Stimulated activated naive CD8-positive, alpha-beta T cell treated with anti-CD3 and anti-CD28 coated beads, Interleukin-15, amount 100 ng/mL, for 72 hours (primary cell): Measurements from ENCODE around the gene CHRM5.
"Not testable (repeated sequence)": the region's sequence is repeated elsewhere in the genome, so short reads cannot be mapped to it uniquely, and the experiment has no call there.

Source experiments
- ATAC-seq: fragments of 150-1000 bp; cut with Tn5 transposase; 2 replicates; pipeline ENCODE4 v1.10.0; 2021; ENCODE audit warnings: mild to moderate bottlenecking, moderate library complexity
- DNase-seq, 2 donors: peaks; one replicate each; pipeline ENCODE4 v3.0.0; 2021 to 2022
- H3K27ac Mint-ChIP-seq, 2 donors: one replicate each; pipeline ENCODE4 v1.8.0; 2022; ENCODE audit warnings: mild to moderate bottlenecking in 2 of 2, mixed read lengths in 2 of 2, moderate library complexity in 2 of 2
- H3K27me3 Mint-ChIP-seq: one replicate; pipeline ENCODE4 v1.8.0; 2022; ENCODE audit warnings: mixed read lengths
- H3K4me1 Mint-ChIP-seq: one replicate; pipeline ENCODE4 v1.8.0; 2022; ENCODE audit warnings: mild to moderate bottlenecking, mixed read lengths
- H3K4me3 Mint-ChIP-seq, 2 donors: one replicate each; pipeline ENCODE4 v1.8.0; 2022; ENCODE audit warnings: mild to moderate bottlenecking in 2 of 2, mixed read lengths in 2 of 2, moderate library complexity in 1 of 2
- H3K9me3 Mint-ChIP-seq, 2 donors: one replicate each; pipeline ENCODE4 v1.8.0; 2022; ENCODE audit warnings: mixed read lengths in 2 of 2

CHRM5 gene

DNA sequence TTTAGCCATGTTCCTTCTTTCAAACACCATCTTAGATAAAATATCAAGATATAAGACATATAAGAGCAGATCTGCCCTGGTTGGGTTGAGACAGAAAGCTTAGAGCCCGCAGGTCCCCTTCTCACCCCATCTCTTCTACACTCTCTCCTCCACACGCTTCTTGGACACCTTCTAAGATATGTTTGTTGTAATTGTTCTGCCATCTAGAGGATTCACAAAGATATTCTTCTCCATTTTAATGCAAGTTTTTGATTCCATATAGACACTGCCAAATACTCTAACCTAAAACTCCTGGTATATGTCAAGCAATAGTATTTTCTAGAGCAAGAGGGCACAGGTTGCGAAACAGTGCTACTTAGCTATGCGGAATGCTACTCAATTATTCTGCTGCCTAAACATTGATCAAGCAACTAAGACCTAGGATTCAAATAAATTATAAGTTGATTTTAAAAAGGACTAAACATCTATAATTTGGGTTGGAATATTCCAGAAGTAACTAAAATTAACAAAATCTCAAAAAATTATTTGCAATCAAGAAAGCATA, 6.8 kb downstream of the CHRM5 start:
- no peak for DNase-seq
- Mint-ChIP-seq H3K9me3 (no peaks in the 10 kb centered on the region), H3K27me3 (no peaks in the 10 kb centered on the region), H3K4me3 (no peak overlapping the region), H3K27ac (no peak overlapping the region), H3K4me1 (no peaks in the 10 kb centered on the region)
- no peak for ATAC-seq

DNA sequence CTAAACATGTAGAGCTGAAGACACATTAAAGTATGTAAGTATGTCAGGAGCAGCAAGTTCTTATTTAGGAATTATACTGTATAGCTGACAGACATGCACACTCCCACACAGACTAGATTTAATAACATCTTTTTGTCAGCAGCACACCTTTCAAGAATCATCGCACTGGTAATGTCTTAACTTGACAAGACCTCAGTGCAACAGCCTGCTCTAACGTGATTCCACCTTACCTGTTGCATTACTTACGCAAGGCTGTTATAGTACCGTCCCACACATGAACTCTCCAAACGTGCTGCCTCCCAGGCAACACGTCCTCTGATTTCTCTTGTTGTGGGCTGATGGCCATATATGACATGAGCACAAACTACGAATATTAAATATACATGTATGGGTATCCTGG, 11.9 kb downstream of the CHRM5 start:
- Mint-ChIP-seq H3K27ac (no peak overlapping the region), H3K27me3 (no peaks in the 10 kb centered on the region), H3K4me1 (no peaks in the 10 kb centered on the region), H3K9me3 (no peaks in the 10 kb centered on the region), H3K4me3 (no peak overlapping the region)
- DNase-seq (no peak), ATAC-seq (no peak)

GRCh38 chr15:33982516-33982915, 14.2 kb downstream of the CHRM5 start:
- H3K4me3 Mint-ChIP-seq: no peak overlapping the region
- no peak for ATAC-seq
- DNase-seq: no peak
- H3K27ac Mint-ChIP-seq: no peak overlapping the region
- no peaks in the 10 kb centered on the region for H3K4me1 Mint-ChIP-seq
- H3K9me3 Mint-ChIP-seq: no peaks in the 10 kb centered on the region
- no peaks in the 10 kb centered on the region for H3K27me3 Mint-ChIP-seq

- no peak for ATAC-seq
Observed at GRCh38 chr15:33985287-33985686, 17.0 kb downstream of the CHRM5 start.

DNA sequence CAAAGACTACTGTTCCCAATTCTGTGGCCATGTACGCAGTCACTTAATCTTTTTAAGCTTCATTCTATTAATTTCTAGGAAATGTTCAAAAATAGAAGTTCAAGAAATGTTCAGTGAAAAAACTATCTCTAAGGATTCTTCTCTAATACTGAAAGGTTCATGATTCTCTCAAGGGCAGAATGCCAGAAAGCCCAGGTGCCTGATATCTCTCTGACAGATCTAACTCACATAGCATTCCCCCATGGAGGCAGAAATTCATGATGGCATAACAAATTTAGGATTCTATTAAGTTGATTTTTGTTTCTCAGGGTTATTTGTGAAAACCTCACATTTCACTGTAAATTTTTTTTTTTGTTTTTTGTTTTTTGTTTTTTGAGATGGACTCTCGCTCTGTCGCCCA, 17.5 kb downstream of the CHRM5 start:
- no peak overlapping the region for H3K4me3 Mint-ChIP-seq
- ATAC-seq: no peak
- H3K27me3 Mint-ChIP-seq: no peaks in the 10 kb centered on the region
- no peak for DNase-seq
- H3K9me3 Mint-ChIP-seq: no peaks in the 10 kb centered on the region
- peaks cover 6% of the 10 kb centered on the region for H3K4me1 Mint-ChIP-seq
- H3K27ac Mint-ChIP-seq: peak overlapping the region in 1 of 2 donors; percentile 13

More at GRCh38 chr15:33985287-33985686, 17.0 kb downstream of the CHRM5 start:
- Mint-ChIP-seq H3K4me3 (no peak overlapping the region), H3K9me3 (no peaks in the 10 kb centered on the region), H3K4me1 (peaks cover 6% of the 10 kb centered on the region), H3K27ac (no peak overlapping the region), H3K27me3 (no peaks in the 10 kb centered on the region)
- DNase-seq: no peak

GRCh38 chr15:33987444-33987843, 19.1 kb downstream of the CHRM5 start:
- Mint-ChIP-seq H3K9me3 (no peaks in the 10 kb centered on the region), H3K27me3 (no peaks in the 10 kb centered on the region), H3K4me1 (peaks cover 6% of the 10 kb centered on the region), H3K4me3 (no peak overlapping the region), H3K27ac (peak overlapping the region in 1 of 2 donors; percentile 2)
- no peak for ATAC-seq
- DNase-seq: no peak

DNA sequence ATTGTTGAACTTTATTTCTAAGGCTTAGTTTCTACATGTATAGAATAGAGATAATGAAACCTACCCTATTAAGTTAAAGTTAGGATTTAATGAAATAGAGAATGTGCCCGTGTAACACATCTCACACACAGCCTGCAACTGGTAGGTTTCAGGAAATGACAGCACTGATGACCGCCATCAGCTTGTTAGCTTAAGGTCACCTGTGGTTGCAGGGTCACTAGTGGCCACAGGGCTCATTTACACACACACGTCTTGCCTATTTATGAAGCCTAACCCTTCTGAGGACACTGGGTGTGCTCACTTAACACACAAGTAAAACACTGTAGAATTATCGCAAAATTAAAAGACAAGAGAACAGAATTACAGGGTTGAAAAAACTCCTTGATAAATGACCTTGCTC, 20.1 kb downstream of the CHRM5 start:
- Mint-ChIP-seq H3K9me3 (no peaks in the 10 kb centered on the region), H3K4me3 (no peak overlapping the region), H3K4me1 (peaks cover 6% of the 10 kb centered on the region), H3K27me3 (no peaks in the 10 kb centered on the region), H3K27ac (no peak overlapping the region)
- DNase-seq (no peak), ATAC-seq (no peak)

GRCh38 chr15:33994005-33994615, 25.8 kb downstream of the CHRM5 start:
- ATAC-seq (no peak), DNase-seq (no peak)
- H3K9me3 Mint-ChIP-seq: no peaks in the 10 kb centered on the region
- H3K27me3 Mint-ChIP-seq: no peaks in the 10 kb centered on the region
- H3K4me3 Mint-ChIP-seq: no peak overlapping the region
- H3K27ac Mint-ChIP-seq: no peak overlapping the region
- H3K4me1 Mint-ChIP-seq: peaks cover 6% of the 10 kb centered on the region

DNA sequence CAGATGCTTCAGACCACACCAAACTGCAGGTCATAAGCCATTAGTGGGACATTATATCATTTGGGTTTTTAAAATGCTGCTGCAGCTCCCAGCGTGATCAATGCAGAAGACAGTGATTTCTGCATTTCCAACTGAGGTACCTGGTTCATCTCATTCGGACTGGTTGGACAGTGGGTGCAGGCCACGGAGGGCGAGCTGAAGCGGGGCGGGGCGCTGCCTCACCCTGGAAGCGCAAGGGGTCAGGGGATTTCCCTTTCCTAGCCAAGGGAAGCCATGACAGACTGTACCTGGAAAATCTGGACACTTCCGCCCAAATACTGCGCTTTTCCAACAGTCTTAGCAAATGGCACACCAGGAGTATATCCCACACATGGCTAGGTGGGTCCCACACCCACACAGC, 27.4 kb downstream of the CHRM5 start:
- ATAC-seq, H3K4me1 Mint-ChIP-seq, H3K27me3 Mint-ChIP-seq, H3K27ac Mint-ChIP-seq, DNase-seq, H3K9me3 Mint-ChIP-seq, H3K4me3 Mint-ChIP-seq: not testable (repeated sequence)

- Mint-ChIP-seq H3K9me3 (no peaks in the 10 kb centered on the region), H3K4me3 (no peak overlapping the region), H3K4me1 (no peaks in the 10 kb centered on the region), H3K27ac (no peak overlapping the region), H3K27me3 (no peaks in the 10 kb centered on the region)
- ATAC-seq (no peak), DNase-seq (no peak)
Observed at GRCh38 chr15:34001536-34001935, 33.2 kb downstream of the CHRM5 start.

DNA sequence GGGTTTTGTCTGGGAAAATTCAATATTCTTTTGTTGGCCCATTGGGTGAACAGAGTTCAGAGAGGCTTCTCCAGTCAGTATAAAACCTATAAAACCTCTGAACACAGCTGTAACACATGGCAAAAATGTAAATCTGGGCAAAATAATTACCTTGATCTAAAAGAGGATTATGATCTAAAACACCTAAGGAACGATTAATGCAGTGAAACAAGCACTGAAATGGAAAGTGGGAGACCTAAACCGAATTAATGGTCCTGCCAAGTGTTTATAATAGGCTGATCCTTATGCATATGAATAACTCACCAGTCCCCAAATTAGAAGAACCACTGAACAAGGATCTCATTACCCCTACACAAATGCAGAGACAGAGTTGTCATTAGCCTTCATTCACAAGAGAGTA, 38.1 kb downstream of the CHRM5 start:
- Mint-ChIP-seq H3K9me3 (no peaks in the 10 kb centered on the region), H3K4me1 (no peaks in the 10 kb centered on the region), H3K27ac (no peak overlapping the region), H3K4me3 (no peak overlapping the region), H3K27me3 (no peaks in the 10 kb centered on the region)
- no peak for ATAC-seq
- DNase-seq: no peak

DNA sequence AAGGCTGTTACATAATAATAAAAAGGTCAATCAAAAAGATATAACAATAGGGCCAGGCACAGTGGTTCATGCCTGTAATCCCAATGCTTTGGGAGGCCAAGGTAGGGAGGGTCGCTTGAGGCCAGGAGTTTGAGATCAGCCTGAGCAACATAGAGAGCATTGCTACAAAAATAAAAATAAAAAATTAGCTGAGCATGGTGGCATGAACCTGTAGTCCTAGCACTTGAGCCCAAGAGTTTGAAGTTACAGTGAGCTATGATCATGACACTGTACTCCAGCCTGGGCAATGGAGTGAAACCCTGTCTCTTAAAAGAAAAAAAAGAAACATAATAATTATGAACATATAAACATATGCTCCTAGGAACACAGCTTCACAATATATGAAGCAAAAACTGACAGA, 41.4 kb downstream of the CHRM5 start:
- no peaks in the 10 kb centered on the region for H3K4me1 Mint-ChIP-seq
- ATAC-seq: no peak
- no peak overlapping the region for H3K27ac Mint-ChIP-seq
- H3K27me3 Mint-ChIP-seq: no peaks in the 10 kb centered on the region
- no peak for DNase-seq
- H3K4me3 Mint-ChIP-seq: no peak overlapping the region
- no peaks in the 10 kb centered on the region for H3K9me3 Mint-ChIP-seq

GRCh38 chr15:34010921-34011320, 42.6 kb downstream of the CHRM5 start:
- Mint-ChIP-seq H3K4me3 (no peak overlapping the region), H3K27ac (no peak overlapping the region), H3K9me3 (no peaks in the 10 kb centered on the region), H3K27me3 (no peaks in the 10 kb centered on the region), H3K4me1 (no peaks in the 10 kb centered on the region)
- DNase-seq (no peak), ATAC-seq (no peak)

GRCh38 chr15:34011481-34011880, 43.2 kb downstream of the CHRM5 start:
- Mint-ChIP-seq H3K27me3 (no peaks in the 10 kb centered on the region), H3K4me1 (no peaks in the 10 kb centered on the region), H3K4me3 (no peak overlapping the region), H3K27ac (no peak overlapping the region), H3K9me3 (no peaks in the 10 kb centered on the region)
- DNase-seq: no peak
- no peak for ATAC-seq

DNA sequence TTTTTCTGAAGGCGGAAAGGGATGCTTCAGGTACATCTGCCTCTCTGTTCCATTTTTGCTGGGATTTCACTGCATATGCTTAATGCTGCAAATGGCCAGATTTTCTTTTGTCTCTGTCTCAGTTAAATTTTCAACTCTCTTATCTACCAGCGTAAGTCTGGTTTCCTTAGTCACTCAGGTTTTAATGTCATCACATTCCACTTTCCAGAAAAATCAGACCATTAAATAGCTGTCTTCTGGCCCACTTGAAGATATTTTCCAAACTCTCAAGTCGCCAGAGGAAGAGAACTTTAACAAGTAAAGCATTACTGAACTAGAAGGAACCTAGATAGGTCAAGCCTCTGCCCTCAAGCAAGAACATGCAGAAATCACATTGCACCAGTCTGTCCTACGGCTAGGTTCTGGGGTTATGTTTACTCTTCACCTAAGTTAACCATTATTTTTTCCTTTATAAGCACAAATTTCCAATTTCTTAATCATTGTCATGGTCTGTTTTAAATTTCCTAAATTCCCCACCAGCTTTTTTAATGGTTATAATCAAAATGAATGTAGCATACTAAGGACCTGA, 44.2 kb downstream of the CHRM5 start:
- Mint-ChIP-seq H3K4me1 (peaks cover 6% of the 10 kb centered on the region), H3K27ac (no peak overlapping the region)
- no peak for ATAC-seq

GRCh38 chr15:34013746-34014145, 45.4 kb downstream of the CHRM5 start:
- H3K9me3 Mint-ChIP-seq: no peaks in the 10 kb centered on the region
- no peak overlapping the region for H3K27ac Mint-ChIP-seq
- no peak for DNase-seq
- no peak for ATAC-seq
- no peaks in the 10 kb centered on the region for H3K27me3 Mint-ChIP-seq
- no peak overlapping the region for H3K4me3 Mint-ChIP-seq
- H3K4me1 Mint-ChIP-seq: peaks cover 15% of the 10 kb centered on the region

More for the DNA sequence above, 44.2 kb downstream of the CHRM5 start:
- Mint-ChIP-seq H3K27me3 (no peaks in the 10 kb centered on the region), H3K9me3 (no peaks in the 10 kb centered on the region), H3K4me3 (no peak overlapping the region)
- no peak for DNase-seq

DNA sequence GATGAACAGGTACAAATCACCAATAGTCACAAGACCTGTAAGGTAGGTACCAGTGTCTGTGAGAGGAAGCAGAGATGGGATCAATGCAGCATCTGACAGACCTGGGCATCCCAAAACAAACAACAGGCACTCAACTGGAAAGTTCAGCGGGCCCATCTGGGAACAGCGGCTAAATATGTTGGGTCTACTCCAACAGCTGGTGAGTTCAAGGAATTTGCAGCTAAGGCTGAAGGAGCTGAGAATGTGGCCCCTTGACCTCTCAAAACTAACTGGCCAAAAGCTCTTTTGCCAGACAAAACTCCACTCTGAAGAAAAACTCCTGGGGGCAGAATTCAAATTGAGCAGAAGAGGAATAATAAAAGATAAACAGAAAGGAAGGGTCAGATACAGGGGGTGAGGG, 46.3 kb downstream of the CHRM5 start:
- Mint-ChIP-seq H3K27ac (no peak overlapping the region), H3K9me3 (no peaks in the 10 kb centered on the region), H3K4me3 (no peak overlapping the region), H3K4me1 (peaks cover 15% of the 10 kb centered on the region), H3K27me3 (no peaks in the 10 kb centered on the region)
- DNase-seq: no peak
- no peak for ATAC-seq
